Measurements from ENCODE around the gene RING1.

The RING1 gene

GRCh38 chr6:33164665-33165373 is 43.5 kb upstream of the RING1 start:
- no peak overlapping the region for H3K4me3 ChIP-seq (replicated peaks in 1 of 2; ENCODE audit: low read depth in 2 of 2, low read length in 2 of 2)
- no peak for DNase-seq (ENCODE audit: low read depth in 2 of 2)
- no peak for TF ChIP-seq CTCF (IDR thresholded peaks at IDR 0.05; ENCODE audit: low read depth, low read length)

GRCh38 chr6:33165581-33166258 is 42.6 kb upstream of the RING1 start:
- no peak for TF ChIP-seq CTCF (IDR thresholded peaks at IDR 0.05; ENCODE audit: low read depth, low read length)
- no peak overlapping the region for H3K4me3 ChIP-seq (replicated peaks in 1 of 2; ENCODE audit: low read depth in 2 of 2, low read length in 2 of 2)
- no peak for DNase-seq (ENCODE audit: low read depth in 2 of 2)

- H3K4me3 ChIP-seq (replicated peaks in 1 of 2; ENCODE audit: low read depth in 2 of 2, low read length in 2 of 2), result no peak overlapping the region
- no peak for TF ChIP-seq CTCF (IDR thresholded peaks at IDR 0.05; ENCODE audit: low read depth, low read length)
- DNase-seq (ENCODE audit: low read depth in 2 of 2), result no peak
These were observed 41.9 kb upstream of the RING1 start for GRCh38 chr6:33166363-33166762.

GRCh38 chr6:33166811-33167210 is 41.5 kb upstream of the RING1 start:
- TF ChIP-seq CTCF (IDR thresholded peaks at IDR 0.05; ENCODE audit: low read depth, low read length), result no peak
- no peak overlapping the region for H3K4me3 ChIP-seq (replicated peaks in 1 of 2; ENCODE audit: low read depth in 2 of 2, low read length in 2 of 2)
- no peak for DNase-seq (ENCODE audit: low read depth in 2 of 2)

- TF ChIP-seq CTCF (IDR thresholded peaks at IDR 0.05; ENCODE audit: low read depth, low read length), result no peak
- DNase-seq (ENCODE audit: low read depth in 2 of 2), result no peak
- H3K4me3 ChIP-seq (replicated peaks in 1 of 2; ENCODE audit: low read depth in 2 of 2, low read length in 2 of 2), result no peak overlapping the region
These were observed 40.7 kb upstream of the RING1 start for GRCh38 chr6:33167374-33168283.

GRCh38 chr6:33168284-33168601 is 40.1 kb upstream of the RING1 start:
- no peak for DNase-seq (ENCODE audit: low read depth in 2 of 2)
- H3K4me3 ChIP-seq (replicated peaks in 1 of 2; ENCODE audit: low read depth in 2 of 2, low read length in 2 of 2), result no peak overlapping the region
- TF ChIP-seq CTCF (IDR thresholded peaks at IDR 0.05; ENCODE audit: low read depth, low read length), result no peak

All from cardiac fibroblast (primary cell).